AG09309 (cell line): ENCODE results near the gene STK33.

Experiments
- DNase-seq: peaks from one replicate; pipeline ENCODE4 v3.0.0-alpha.2; 2010; ENCODE audit warnings: low read depth
- H3K4me3 ChIP-seq: 2 replicates; pipeline ENCODE4 v1.5.1; 2011; ENCODE audit warnings: mild to moderate bottlenecking, low read depth, low read length, moderate library complexity; ENCODE audit not compliant: control insufficient read depth
- TF ChIP-seq, protein P1 (sequence below): IDR thresholded peaks from 2 replicates; pipeline ENCODE4 v1.5.1; 2011; ENCODE audit warnings: mild to moderate bottlenecking, low read depth, low read length, inconsistent platforms; ENCODE audit not compliant: insufficient read depth, control insufficient read depth; ENCODE audit errors: missing control alignments

STK33 gene

DNA sequence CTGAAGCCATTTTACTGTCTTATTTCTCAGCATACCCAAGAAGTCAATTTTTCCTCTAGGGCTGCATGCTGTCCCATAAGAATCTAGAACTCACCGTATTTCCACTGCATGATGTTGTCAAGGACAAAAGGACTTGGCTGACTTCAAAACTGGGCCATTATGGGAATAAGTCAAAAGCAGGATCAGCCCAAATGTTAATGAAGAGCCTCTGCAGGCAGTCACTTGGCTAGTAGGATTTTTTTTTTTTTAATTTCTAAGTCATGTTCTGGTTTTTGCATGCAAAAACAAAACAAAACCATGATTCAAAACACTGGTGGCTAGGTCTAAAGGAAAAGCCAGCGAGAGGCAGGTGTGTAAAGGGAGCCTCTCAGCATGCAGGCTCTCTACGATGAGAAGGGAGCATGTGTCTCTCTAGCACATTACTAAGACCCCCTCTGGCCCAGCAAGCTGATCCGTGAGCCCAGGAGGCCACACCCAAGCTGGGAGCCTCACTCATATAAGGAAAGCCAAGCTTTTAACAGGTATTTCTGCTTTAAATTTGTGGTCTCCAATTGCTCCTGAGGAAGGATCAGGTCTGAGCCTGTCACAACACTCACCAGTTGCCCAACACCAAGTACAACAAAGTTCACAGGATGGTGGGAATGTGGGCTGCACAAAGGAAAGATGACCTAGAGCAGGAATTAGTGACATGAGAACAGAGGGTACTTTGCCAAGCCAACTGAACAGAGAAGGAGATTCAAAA, 21.4 kb upstream of the STK33 start:
- no peak overlapping the region for H3K4me3 ChIP-seq
- DNase-seq = no peak
- TF ChIP-seq, protein P1, sequence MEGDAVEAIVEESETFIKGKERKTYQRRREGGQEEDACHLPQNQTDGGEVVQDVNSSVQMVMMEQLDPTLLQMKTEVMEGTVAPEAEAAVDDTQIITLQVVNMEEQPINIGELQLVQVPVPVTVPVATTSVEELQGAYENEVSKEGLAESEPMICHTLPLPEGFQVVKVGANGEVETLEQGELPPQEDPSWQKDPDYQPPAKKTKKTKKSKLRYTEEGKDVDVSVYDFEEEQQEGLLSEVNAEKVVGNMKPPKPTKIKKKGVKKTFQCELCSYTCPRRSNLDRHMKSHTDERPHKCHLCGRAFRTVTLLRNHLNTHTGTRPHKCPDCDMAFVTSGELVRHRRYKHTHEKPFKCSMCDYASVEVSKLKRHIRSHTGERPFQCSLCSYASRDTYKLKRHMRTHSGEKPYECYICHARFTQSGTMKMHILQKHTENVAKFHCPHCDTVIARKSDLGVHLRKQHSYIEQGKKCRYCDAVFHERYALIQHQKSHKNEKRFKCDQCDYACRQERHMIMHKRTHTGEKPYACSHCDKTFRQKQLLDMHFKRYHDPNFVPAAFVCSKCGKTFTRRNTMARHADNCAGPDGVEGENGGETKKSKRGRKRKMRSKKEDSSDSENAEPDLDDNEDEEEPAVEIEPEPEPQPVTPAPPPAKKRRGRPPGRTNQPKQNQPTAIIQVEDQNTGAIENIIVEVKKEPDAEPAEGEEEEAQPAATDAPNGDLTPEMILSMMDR = no peak

DNA sequence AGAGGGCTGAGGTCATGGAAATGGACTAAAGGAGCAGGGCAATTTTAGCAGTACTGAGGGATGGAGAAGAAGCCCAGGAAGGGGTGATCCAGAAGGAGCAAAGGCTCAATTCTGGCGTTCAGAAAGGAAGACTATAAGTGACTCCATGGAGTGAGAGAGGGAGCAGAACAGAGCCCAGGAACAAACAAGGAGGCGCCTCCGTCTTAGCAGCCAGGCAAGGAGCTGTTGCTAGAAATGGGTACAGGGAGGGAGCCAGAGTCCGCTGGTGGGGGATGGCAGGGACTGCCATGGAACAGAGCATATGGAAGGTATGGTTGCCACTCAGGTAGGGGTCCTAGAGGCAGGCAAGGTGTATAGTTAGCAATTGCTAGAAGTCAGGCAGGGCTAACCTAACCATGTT, 20.5 kb upstream of the STK33 start:
- TF ChIP-seq, protein P1 = no peak
- DNase-seq = no peak
- H3K4me3 ChIP-seq = no peak overlapping the region

DNA sequence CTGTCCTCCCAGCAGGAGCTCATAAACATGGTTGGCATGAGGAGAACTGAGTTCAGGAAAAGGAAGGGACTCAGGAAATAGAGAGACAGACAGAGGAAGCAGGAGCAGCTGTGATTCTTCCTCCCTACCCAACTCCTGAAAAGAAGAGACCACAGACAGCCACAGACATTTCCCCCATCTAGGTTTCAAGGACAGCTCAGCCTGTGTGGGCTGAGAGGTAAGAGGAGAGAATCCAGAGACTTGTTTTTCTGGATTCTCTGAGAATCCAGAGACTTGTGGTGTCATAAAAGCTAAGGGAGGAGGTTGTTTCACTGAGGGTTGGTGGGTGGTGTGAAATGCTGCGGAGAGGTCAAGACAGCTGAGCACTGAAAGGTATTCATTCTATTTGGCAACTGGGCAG, 19.0 kb upstream of the STK33 start:
- H3K4me3 ChIP-seq = no peak overlapping the region
- no peak for DNase-seq
- TF ChIP-seq, protein P1 = no peak

DNA sequence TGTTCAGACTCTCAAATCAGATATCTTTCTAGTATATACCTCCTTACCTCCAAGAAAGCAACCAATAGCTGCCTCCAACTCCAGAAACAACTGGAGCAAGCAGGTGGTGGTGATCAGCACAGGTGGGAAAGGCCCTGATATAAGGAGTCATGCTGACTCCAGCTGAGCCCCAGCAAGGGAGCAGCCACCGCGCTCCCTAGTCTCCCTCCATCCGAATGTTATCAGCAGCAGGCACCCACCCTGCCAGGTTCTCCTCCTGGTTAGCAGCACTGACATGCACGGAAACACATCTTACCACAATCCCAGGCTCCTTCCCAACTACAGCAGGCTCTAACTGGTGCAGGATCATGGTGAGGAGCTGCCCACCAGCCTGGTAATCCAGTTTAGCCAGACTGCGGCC, 18.5 kb upstream of the STK33 start:
- no peak for DNase-seq
- no peak overlapping the region for H3K4me3 ChIP-seq
- TF ChIP-seq, protein P1 = no peak

DNA sequence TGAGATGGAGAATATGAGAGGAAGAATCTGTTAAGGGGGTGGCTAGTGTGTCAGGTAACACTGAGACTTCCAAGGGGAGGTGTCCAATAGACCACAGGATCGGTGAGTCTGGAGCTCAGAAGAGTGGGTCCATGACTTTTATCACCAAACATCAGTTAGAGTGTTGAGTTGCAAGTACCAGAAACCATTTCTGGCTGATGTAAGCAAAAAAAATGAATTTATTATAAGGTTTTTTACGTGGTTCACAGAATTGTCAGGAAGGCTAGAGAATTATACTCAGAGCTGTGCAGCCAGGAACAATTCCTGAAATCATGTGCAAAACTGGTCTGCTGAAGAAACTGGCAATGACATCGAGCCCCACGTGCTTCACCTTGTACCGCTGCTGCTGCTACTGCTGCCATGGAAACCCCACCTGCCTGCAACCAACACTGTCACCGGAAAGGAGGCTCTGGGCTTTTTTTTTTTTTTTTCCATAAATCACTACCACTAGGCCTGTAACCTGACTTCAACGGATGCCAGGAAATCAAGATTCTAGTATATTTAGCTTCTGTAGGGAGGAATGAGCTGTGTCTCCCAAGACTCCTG, 16.6 kb upstream of the STK33 start:
- TF ChIP-seq, protein P1 = no peak
- no peak overlapping the region for H3K4me3 ChIP-seq
- DNase-seq = no peak

DNA sequence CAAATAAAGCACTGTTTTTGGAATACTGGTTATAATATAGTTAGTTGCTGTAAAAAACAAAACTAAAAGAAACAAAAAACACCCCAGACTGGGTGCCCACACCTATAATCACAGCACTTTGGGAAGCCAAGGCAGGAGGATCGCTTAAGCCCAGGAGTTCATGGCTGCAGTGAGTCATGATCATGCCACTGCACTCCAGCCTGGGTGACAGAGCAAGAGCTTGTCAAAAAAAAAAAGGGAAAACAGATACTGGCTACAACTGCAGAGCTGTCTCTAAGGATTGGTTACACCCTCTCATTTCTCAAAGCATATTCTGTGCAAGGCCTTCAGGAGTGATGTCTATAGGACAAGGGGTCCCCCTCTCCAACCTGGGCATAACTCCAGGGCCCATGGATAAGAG, 14.6 kb upstream of the STK33 start:
- H3K4me3 ChIP-seq = no peak overlapping the region
- TF ChIP-seq, protein P1 = no peak
- no peak for DNase-seq
